ENCODE measurements around the gene ZNF44.

- no peak for TF ChIP-seq POLR2A (IDR thresholded peaks at IDR 0.05; ENCODE audit: low read length)
- no peak for TF ChIP-seq GATA1 (IDR thresholded peaks at IDR 0.05; ENCODE audit: low read depth, low read length)
Observed at GRCh38 chr19:12260861-12261260, 33.8 kb downstream of the ZNF44 start.

All from erythroblast (primary cell).